K562 (cell line): Measurements from ENCODE around the gene ATG14. TPM values are rescaled to one million over a fixed set of nuclear protein-coding genes. Genes with fewer than 3 reads are reported as not detected.

ENCODE experiments used
- ATAC-seq: fragments of 200-7000 bp; cut with Tn5 transposase; 3 replicates; pipeline ENCODE4 v1.9.1; 2020; ENCODE audit warnings: moderate library complexity
- BruUV-seq: library from RNA; stranded (reverse); fragments of 400-500 nt; replicated peaks from 2 replicates; lab custom pipeline; 2021; lab: Mats Ljungman, UMichigan
- CTCF ChIA-PET: fragments of 300-600 bp; formaldehyde crosslinking; extraction: SDS; loops from one replicate; lab custom pipeline; 2021; ENCODE audit warnings: low intra/inter-chr PET ratio; lab: Yijun Ruan, JAX
- POLR2A ChIA-PET: fragments of 300-600, 350-650 bp; sonication (Branson Sonifier 250); formaldehyde crosslinking; extraction: SDS; loops from one replicate; lab custom pipeline; 2021; ENCODE audit warnings: antibody characterized with exemption, inconsistent platforms; lab: Yijun Ruan, JAX
- DNase-seq, 4 experiments: peaks; one replicate each; pipeline versions ENCODE4 v3.0.0 to v3.0.0-alpha.2; 2011 to 2018; ENCODE audit warnings: low spot score in 3 of 4, mixed read lengths in 3 of 4; ENCODE audit errors: extremely low read depth in 1 of 4
- FAIRE-seq: peaks from 2 replicates; lab custom pipeline; 2011; peaks lifted over from hg19 to GRCh38; lab: Jason Lieb, UNC
- H2AFZ ChIP-seq: 2 replicates; pipeline ENCODE4 v1.6.0; 2011; ENCODE audit warnings: low read depth, low read length, control low read depth, inconsistent platforms
- H3K27ac ChIP-seq: fragments of 200-600 bp; 3 replicates; pipeline ENCODE4 v1.8.0; 2011; ENCODE audit warnings: low read depth, mild to moderate bottlenecking, control low read depth, inconsistent platforms, low read length, moderate library complexity, mixed read lengths; ENCODE audit errors: extremely low read depth
- H3K27me3 ChIP-seq, 2 experiments: fragments of 300-600 bp in 1 of 2; 2 replicates in 1 of 2; 3 replicates in 1 of 2; pipeline versions ENCODE4 v1.6.0 to v1.8.0; 2011; ENCODE audit warnings: inconsistent platforms in 2 of 2, low read length in 2 of 2, mild to moderate bottlenecking in 1 of 2, mixed read lengths in 1 of 2, moderate library complexity in 1 of 2; ENCODE audit not compliant: control insufficient read depth in 2 of 2, insufficient read depth in 2 of 2
- H3K36me3 ChIP-seq: fragments of 300-600 bp; 3 replicates; pipeline ENCODE4 v1.8.0; 2011; ENCODE audit warnings: mild to moderate bottlenecking, low read length, inconsistent platforms; ENCODE audit not compliant: control insufficient read depth, insufficient read depth
- H3K4me1 ChIP-seq, 2 experiments: fragments of 200-600 bp in 1 of 2; replicated peaks in 1 of 2; 2 replicates in 1 of 2; 3 replicates in 1 of 2; pipeline versions ENCODE4 v1.5.1 to v1.8.0; 2011; ENCODE audit warnings: inconsistent platforms in 2 of 2, low read length in 2 of 2, mild to moderate bottlenecking in 1 of 2, mixed read lengths in 1 of 2, moderate library complexity in 1 of 2; ENCODE audit not compliant: control insufficient read depth in 2 of 2, insufficient read depth in 2 of 2
- H3K4me2 ChIP-seq: 2 replicates; pipeline ENCODE4 v1.6.1; 2011; ENCODE audit warnings: low read length, control low read depth, inconsistent platforms, mixed read lengths; ENCODE audit not compliant: insufficient read depth
- H3K4me3 ChIP-seq: fragments of 200-600 bp; sonication (generic), shearing (Covaris generic); 2 replicates; pipeline ENCODE4 v1.5.1; 2016; ENCODE audit warnings: control low read depth, inconsistent platforms
- H3K79me2 ChIP-seq: fragments of 200-600 bp; 3 replicates; pipeline ENCODE4 v1.8.0; 2011; ENCODE audit warnings: low read length, inconsistent platforms; ENCODE audit not compliant: control insufficient read depth, insufficient read depth
- H3K9ac ChIP-seq, 2 experiments: 2 replicates each; pipeline versions ENCODE4 v1.6.0 to v1.6.1; 2011; ENCODE audit warnings: low read depth in 2 of 2, low read length in 2 of 2, control low read depth in 1 of 2, inconsistent platforms in 1 of 2, mild to moderate bottlenecking in 1 of 2, mixed read lengths in 1 of 2; ENCODE audit not compliant: insufficient read depth in 1 of 2
- H3K9me1 ChIP-seq: one replicate; pipeline ENCODE4 v1.6.0; 2011; ENCODE audit warnings: inconsistent platforms, mild to moderate bottlenecking, low read length, moderate library complexity; ENCODE audit not compliant: control insufficient read depth, insufficient read depth
- H3K9me3 ChIP-seq: replicated peaks from 2 replicates; pipeline ENCODE4 v1.5.1; 2011; ENCODE audit warnings: low read depth, low read length, inconsistent platforms; ENCODE audit not compliant: control insufficient read depth, insufficient read depth
- H4K20me1 ChIP-seq: replicated peaks from 2 replicates; pipeline ENCODE4 v1.6.1; 2011; ENCODE audit warnings: low read length, inconsistent platforms, mixed read lengths; ENCODE audit not compliant: control insufficient read depth, insufficient read depth
- BCL6 ChIP-seq: fragments of 250-450 bp; sonication (Bioruptor Pico); IDR thresholded peaks from 2 replicates; pipeline ENCODE4 v1.4.0; 2020
- FOXP4 ChIP-seq: sonication (generic); formaldehyde crosslinking; IDR thresholded peaks from 2 replicates; pipeline ENCODE4 v1.8.0; 2022; ENCODE audit warnings: mild to moderate bottlenecking, missing genetic modification reagents, borderline replicate concordance
- GATAD2B ChIP-seq: fragments of 450-650 bp; IDR thresholded peaks from 2 replicates; pipeline ENCODE4 v1.6.1; 2017; ENCODE audit warnings: mild to moderate bottlenecking, borderline replicate concordance
- HMGN3 ChIP-seq: IDR thresholded peaks from 2 replicates; pipeline ENCODE4 v1.6.1; 2011; ENCODE audit warnings: borderline replicate concordance, low read depth, mild to moderate bottlenecking, mixed read lengths, low read length; ENCODE audit not compliant: insufficient read length; ENCODE audit errors: extremely low read depth
- KHSRP ChIP-seq: fragments of 450-650 bp; IDR thresholded peaks from 2 replicates; pipeline ENCODE4 v1.6.1; 2017
- MXI1 ChIP-seq: IDR thresholded peaks from 2 replicates; pipeline ENCODE4 v1.6.1; 2011; ENCODE audit warnings: low read depth, mild to moderate bottlenecking, improper control_type of control experiment, low read length
- NUFIP1 ChIP-seq: fragments of 450-650 bp; IDR thresholded peaks from 2 replicates; pipeline ENCODE4 v1.6.1; 2018; ENCODE audit not compliant: partially characterized antibody
- PTBP1 ChIP-seq: fragments of 200-400 bp; formaldehyde crosslinking; IDR thresholded peaks from 2 replicates; pipeline ENCODE4 v1.6.1; 2017; ENCODE audit warnings: low read depth, low read length
- RNF219 ChIP-seq: fragments of 250-450 bp; sonication (Bioruptor Pico); IDR thresholded peaks from 2 replicates; pipeline ENCODE4 v1.5.0; 2022; ENCODE audit warnings: mild to moderate bottlenecking
- SAFB2 ChIP-seq: fragments of 200-400 bp; formaldehyde crosslinking; IDR thresholded peaks from 2 replicates; pipeline ENCODE4 v1.6.1; 2018; ENCODE audit warnings: borderline replicate concordance, low read length, low read depth, moderate library complexity; ENCODE audit not compliant: severe bottlenecking
- THAP7 ChIP-seq: fragments of 250-450 bp; sonication (Bioruptor Pico); IDR thresholded peaks from 2 replicates; pipeline ENCODE4 v1.5.0; 2021
- THRAP3 ChIP-seq: fragments of 450-650 bp; IDR thresholded peaks from 2 replicates; pipeline ENCODE4 v1.6.1; 2016; ENCODE audit warnings: mild to moderate bottlenecking, inconsistent platforms, borderline replicate concordance
- ZNF316 ChIP-seq: fragments of 450-650 bp; IDR thresholded peaks from 2 replicates; pipeline ENCODE4 v1.6.1; 2016
- in situ Hi-C: fragments of 300-500 bp; cut with MboI; formaldehyde crosslinking; loops from 4 replicates; pipeline ENCODE4 v1.15.0; 2018; ENCODE audit warnings: inconsistent platforms, mixed read lengths
- intact Hi-C: fragments of 100-400 bp; cut with micrococcal nuclease; formaldehyde crosslinking; loops from 2 replicates; pipeline ENCODE4 v1.14.2; 2022
- polyA plus RNA-seq, 8 experiments: library from polyadenylated mRNA; depleted of rRNA in 4 of 8; stranded (reverse) in 5 of 8; unstranded in 3 of 8; fragments of >200 nt; fragmentation: Nextera tagmentation in 2 of 8; fragmentation: Illumina TruSeq in 1 of 8; extraction: Ambion mirVana in 2 of 8; extraction: Trizol in 1 of 8; gene quantifications; 2 replicates each; pipeline versions ENCODE4 v1.2.1 to v1.2.3, GENCODE V29; 2011 to 2014; ENCODE audit warnings: inconsistent platforms in 1 of 8, missing spikeins in 1 of 8
- total RNA-seq, 7 experiments: library from RNA; depleted of rRNA in 6 of 7; stranded (reverse); fragments of >200 nt in 6 of 7; fragmentation: Illumina TruSeq in 2 of 7; extraction: Trizol in 2 of 7; gene quantifications; 2 replicates each; pipeline versions ENCODE4 v1.2.1 to v1.2.3, GENCODE V29; 2011 to 2021; ENCODE audit warnings: low replicate concordance in 1 of 7

Gene ATG14
- total and polyA plus RNA-seq, 9 of the 15 experiments (the other 6 are each of a cell fraction or from before 2014, with no cell fraction given) = 0.55 to 4.2 (median 3.5) TPM

- Histone ChIP-seq H3K4me2 (no peak overlapping the region), H3K9ac (no peak overlapping the region), H3K36me3 (no peaks in the 10 kb centered on the region), H2AFZ (no peak overlapping the region), H3K4me1 (peaks cover 0 to 6% of the 10 kb centered on the region in 2 experiments; a peak in 1 of 5 replicates), H3K79me2 (no peaks in the 10 kb centered on the region), H3K9me1 (no peaks in the 10 kb centered on the region)
- no peak for ATAC-seq
- BruUV-seq = no TSS peak
- TF ChIP-seq ZNF316 = no peak
- no peak for TF ChIP-seq NUFIP1
- no peak for TF ChIP-seq SAFB2
- no peak for TF ChIP-seq THAP7 (CRISPR knock-in tag)
- TF ChIP-seq GATAD2B = no peak
- TF ChIP-seq RNF219 (CRISPR knock-in tag) = no peak
- TF ChIP-seq MXI1 = no peak
- no peak for TF ChIP-seq HMGN3
- no peak for TF ChIP-seq KHSRP
- no peak for TF ChIP-seq PTBP1
- TF ChIP-seq FOXP4 (CRISPR knock-in tag) = no peak
- no peak for TF ChIP-seq THRAP3
- TF ChIP-seq BCL6 (CRISPR knock-in tag) = no peak
- TF ChIP-seq, all 486 proteins: peak for 0
- Histone ChIP-seq H3K9me3 (no peaks in the 10 kb centered on the region), H4K20me1 (no peaks in the 10 kb centered on the region), H3K27ac (no peak overlapping the region), H3K27me3 (no peaks in the 10 kb centered on the region; a peak in 1 of 5 replicates), H3K4me3 (no peak overlapping the region)
- CTCF ChIA-PET = no interaction called here
- intact Hi-C loops (no loop called here), in situ Hi-C loops (no loop called here)
- FAIRE-seq = no peak
- DNase-seq = no peak
- POLR2A ChIA-PET = no interaction called here
Observed at GRCh38 chr14:55450987-55451386, 39.4 kb upstream of the ATG14 start.
